Measurements from ENCODE around the gene NRDC. TPM values are rescaled to one million over a fixed set of nuclear protein-coding genes. Genes with fewer than 3 reads are reported as not detected.

NRDC gene
- total and polyA plus RNA-seq, 9 of the 15 experiments (the other 6 are each of a cell fraction or from before 2014, with no cell fraction given), result 102 to 371 (median 201) TPM

DNA sequence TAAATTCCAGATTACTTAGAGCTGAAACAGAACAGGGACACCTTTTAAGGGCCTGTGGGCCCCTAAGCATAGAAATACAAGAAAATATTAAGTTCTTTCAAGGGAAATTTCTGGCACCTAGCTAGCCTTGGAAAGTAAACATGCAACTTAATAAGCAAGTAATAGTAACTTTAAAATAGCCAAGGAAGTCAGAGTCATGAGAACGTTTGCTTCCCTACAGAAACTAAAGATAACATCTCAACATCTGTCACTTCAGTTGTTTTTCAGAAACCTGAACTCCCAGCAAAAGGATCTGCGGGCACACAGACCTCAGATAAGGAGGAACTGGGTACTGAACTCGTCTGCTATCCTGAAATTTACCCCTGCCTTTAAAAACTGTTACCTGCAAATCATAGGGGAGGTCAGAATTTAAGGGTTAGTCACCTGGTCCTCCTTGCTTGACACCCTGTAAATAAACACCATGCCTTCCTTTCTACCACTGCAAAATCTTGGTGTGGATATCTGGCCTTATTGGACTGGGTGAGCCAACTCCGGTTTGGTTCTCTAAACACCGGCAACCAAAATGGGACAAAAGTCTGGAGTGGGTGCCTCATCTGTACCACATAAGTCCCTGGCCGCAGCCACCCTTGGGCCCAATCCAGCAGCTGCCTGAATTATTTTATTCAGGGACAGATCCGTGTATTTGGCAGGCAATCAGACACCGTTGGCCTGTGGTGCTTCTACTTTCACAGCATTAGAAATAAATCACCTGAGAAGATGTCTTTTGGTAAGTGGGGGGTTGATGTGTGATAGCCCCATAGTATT lies 27.9 kb downstream of the NRDC start (continued):
- TF ChIP-seq ZNF12 (CRISPR knock-in tag; IDR thresholded peaks at IDR 0.05) (no peak), HINFP (tag; conservative IDR thresholded peaks at IDR 0.05; ENCODE audit: low read depth) (no peak), FOXA3 (CRISPR knock-in tag; conservative IDR thresholded peaks at IDR 0.05 in 1 of 2, IDR thresholded peaks at IDR 0.05 in 1 of 2) (peak in 1 of 2 experiments; percentile 85; a peak in 2 of 4 replicates), PHF20 (IDR thresholded peaks at IDR 0.05; ENCODE audit: partially characterized antibody) (no peak), SMAD2 (IDR thresholded peaks at IDR 0.05; ENCODE audit: low read depth, low read length) (no peak), ZFP1 (CRISPR knock-in tag; IDR thresholded peaks at IDR 0.05) (no peak), PYGO2 (tag; IDR thresholded peaks at IDR 0.05) (no peak), CREBBP (IDR thresholded peaks at IDR 0.05; ENCODE audit: low read depth, low read length) (no peak), ARID4B (CRISPR knock-in tag; IDR thresholded peaks at IDR 0.05) (no peak), SPI1 (IDR thresholded peaks at IDR 0.05; ENCODE audit: borderline replicate concordance, low read depth, low read length) (peak; percentile 70; the same call in 1 of the 2 replicates), TCF7L2 (IDR thresholded peaks at IDR 0.05; ENCODE audit: low read depth, low read length) (no peak)
- TF ChIP-seq, protein P1, sequence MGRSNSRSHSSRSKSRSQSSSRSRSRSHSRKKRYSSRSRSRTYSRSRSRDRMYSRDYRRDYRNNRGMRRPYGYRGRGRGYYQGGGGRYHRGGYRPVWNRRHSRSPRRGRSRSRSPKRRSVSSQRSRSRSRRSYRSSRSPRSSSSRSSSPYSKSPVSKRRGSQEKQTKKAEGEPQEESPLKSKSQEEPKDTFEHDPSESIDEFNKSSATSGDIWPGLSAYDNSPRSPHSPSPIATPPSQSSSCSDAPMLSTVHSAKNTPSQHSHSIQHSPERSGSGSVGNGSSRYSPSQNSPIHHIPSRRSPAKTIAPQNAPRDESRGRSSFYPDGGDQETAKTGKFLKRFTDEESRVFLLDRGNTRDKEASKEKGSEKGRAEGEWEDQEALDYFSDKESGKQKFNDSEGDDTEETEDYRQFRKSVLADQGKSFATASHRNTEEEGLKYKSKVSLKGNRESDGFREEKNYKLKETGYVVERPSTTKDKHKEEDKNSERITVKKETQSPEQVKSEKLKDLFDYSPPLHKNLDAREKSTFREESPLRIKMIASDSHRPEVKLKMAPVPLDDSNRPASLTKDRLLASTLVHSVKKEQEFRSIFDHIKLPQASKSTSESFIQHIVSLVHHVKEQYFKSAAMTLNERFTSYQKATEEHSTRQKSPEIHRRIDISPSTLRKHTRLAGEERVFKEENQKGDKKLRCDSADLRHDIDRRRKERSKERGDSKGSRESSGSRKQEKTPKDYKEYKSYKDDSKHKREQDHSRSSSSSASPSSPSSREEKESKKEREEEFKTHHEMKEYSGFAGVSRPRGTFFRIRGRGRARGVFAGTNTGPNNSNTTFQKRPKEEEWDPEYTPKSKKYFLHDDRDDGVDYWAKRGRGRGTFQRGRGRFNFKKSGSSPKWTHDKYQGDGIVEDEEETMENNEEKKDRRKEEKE (IDR thresholded peaks at IDR 0.05; ENCODE audit: borderline replicate concordance in 1 of 2, control insufficient read depth in 1 of 2, low read depth in 2 of 2, low read length in 1 of 2), result no peak
- TF ChIP-seq, protein P2, sequence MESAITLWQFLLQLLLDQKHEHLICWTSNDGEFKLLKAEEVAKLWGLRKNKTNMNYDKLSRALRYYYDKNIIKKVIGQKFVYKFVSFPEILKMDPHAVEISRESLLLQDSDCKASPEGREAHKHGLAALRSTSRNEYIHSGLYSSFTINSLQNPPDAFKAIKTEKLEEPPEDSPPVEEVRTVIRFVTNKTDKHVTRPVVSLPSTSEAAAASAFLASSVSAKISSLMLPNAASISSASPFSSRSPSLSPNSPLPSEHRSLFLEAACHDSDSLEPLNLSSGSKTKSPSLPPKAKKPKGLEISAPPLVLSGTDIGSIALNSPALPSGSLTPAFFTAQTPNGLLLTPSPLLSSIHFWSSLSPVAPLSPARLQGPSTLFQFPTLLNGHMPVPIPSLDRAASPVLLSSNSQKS (CRISPR knock-in tag; IDR thresholded peaks at IDR 0.05), result no peak
- TF ChIP-seq, protein P3, sequence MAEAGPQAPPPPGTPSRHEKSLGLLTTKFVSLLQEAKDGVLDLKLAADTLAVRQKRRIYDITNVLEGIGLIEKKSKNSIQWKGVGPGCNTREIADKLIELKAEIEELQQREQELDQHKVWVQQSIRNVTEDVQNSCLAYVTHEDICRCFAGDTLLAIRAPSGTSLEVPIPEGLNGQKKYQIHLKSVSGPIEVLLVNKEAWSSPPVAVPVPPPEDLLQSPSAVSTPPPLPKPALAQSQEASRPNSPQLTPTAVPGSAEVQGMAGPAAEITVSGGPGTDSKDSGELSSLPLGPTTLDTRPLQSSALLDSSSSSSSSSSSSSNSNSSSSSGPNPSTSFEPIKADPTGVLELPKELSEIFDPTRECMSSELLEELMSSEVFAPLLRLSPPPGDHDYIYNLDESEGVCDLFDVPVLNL (CRISPR knock-in tag; IDR thresholded peaks at IDR 0.05; ENCODE audit: low read depth), result no peak
